Measurements from ENCODE around the gene PRPF19. TPM values are rescaled to one million over a fixed set of nuclear protein-coding genes. Genes with fewer than 3 reads are reported as not detected.

PRPF19 gene
- 32.6 TPM for total RNA-seq
- 10 to 100 TPM; 61.8 to 94.5 (median 73.8) TPM for polyA plus RNA-seq (ENCODE audit: insufficient read depth in 1 of 8, insufficient read length in 8 of 8, low replicate concordance in 1 of 8)
- long read RNA-seq, donor 1, transcript PRPF19-201 (16 exons, 2,157 nt): major isoform, 6 of 6 reads
- long read RNA-seq, donor 1, partial matches to known transcripts: 0 of 6 reads
- long read RNA-seq, donor 1, other reads (novel, unspliced or antisense): 0 of 6 reads
- long read RNA-seq, donor 2, partial matches to known transcripts: 0 of 1 reads
- long read RNA-seq, donor 2, other reads (novel, unspliced or antisense): 0 of 1 reads
- long read RNA-seq, donor 3, transcript PRPF19-201 (16 exons, 2,157 nt): major isoform, 12 of 12 reads
- long read RNA-seq, donor 3, partial matches to known transcripts: 0 of 12 reads
- long read RNA-seq, donor 3, other reads (novel, unspliced or antisense): 0 of 12 reads
- long read RNA-seq, donor 4, transcript PRPF19-201 (16 exons, 2,157 nt): major isoform, 8 of 13 reads
- long read RNA-seq, donor 4, partial matches to known transcripts: 5 of 13 reads
- long read RNA-seq, donor 4, other reads (novel, unspliced or antisense): 0 of 13 reads
- long read RNA-seq, donor 5, transcript PRPF19-201 (16 exons, 2,157 nt): major isoform, 18 of 35 reads
- long read RNA-seq, donor 5, partial matches to known transcripts: 17 of 35 reads
- long read RNA-seq, donor 5, other reads (novel, unspliced or antisense): 0 of 35 reads
- long read RNA-seq, donor 6, transcript PRPF19-201 (16 exons, 2,157 nt): major isoform, 17 of 23 reads
- long read RNA-seq, donor 6, partial matches to known transcripts: 6 of 23 reads
- long read RNA-seq, donor 6, other reads (novel, unspliced or antisense): 0 of 23 reads
- long read RNA-seq, donor 7, transcript PRPF19-201 (16 exons, 2,157 nt): major isoform, 5 of 11 reads
- long read RNA-seq, donor 7, partial matches to known transcripts: 6 of 11 reads
- long read RNA-seq, donor 7, other reads (novel, unspliced or antisense): 0 of 11 reads
- long read RNA-seq, donor 8, transcript PRPF19-201 (16 exons, 2,157 nt): major isoform, 9 of 9 reads
- long read RNA-seq, donor 8, partial matches to known transcripts: 0 of 9 reads
- long read RNA-seq, donor 8, other reads (novel, unspliced or antisense): 0 of 9 reads
- long read RNA-seq, donor 9, transcript PRPF19-201 (16 exons, 2,157 nt): major isoform, 10 of 21 reads
- long read RNA-seq, donor 9, partial matches to known transcripts: 11 of 21 reads
- long read RNA-seq, donor 9, other reads (novel, unspliced or antisense): 0 of 21 reads
- long read RNA-seq, donor 10, transcript PRPF19-201 (16 exons, 2,157 nt): major isoform, 8 of 35 reads
- long read RNA-seq, donor 10, partial matches to known transcripts: 27 of 35 reads
- long read RNA-seq, donor 10, other reads (novel, unspliced or antisense): 0 of 35 reads
- long read RNA-seq, donor 11, transcript PRPF19-201 (16 exons, 2,157 nt): major isoform, 9 of 15 reads
- long read RNA-seq, donor 11, partial matches to known transcripts: 6 of 15 reads
- long read RNA-seq, donor 11, other reads (novel, unspliced or antisense): 0 of 15 reads

- H3K27ac ChIP-seq (ENCODE audit: low read length): peak within 1 kb of the TSS; percentile 89
- no peaks in the 10 kb centered on the region for H3K9me3 ChIP-seq (replicated peaks; ENCODE audit: control insufficient read depth, low read depth, low read length)
- H3K27me3 ChIP-seq (ENCODE audit: control insufficient read depth, insufficient read depth, low read length): peaks cover 3% of the 10 kb centered on the region
- WGBS (ENCODE audit: insufficient coverage): under 1% methylated on average over 72 of the region's 75 CpGs
- H3K4me1 ChIP-seq (ENCODE audit: control insufficient read depth, insufficient read depth, low read length): peaks cover 19% of the 10 kb centered on the region
- DNase-seq: peak; percentile 99
- H3K4me3 ChIP-seq (ENCODE audit: low read length): peak within 1 kb of the TSS; percentile 89
- peaks cover 29% of the 10 kb centered on the region for H3K36me3 ChIP-seq (ENCODE audit: control insufficient read depth, insufficient read depth, low read length)
These were observed at the start of gene PRPF19 for GRCh38 chr11:60906132-60906972. Gene PRPF19 (minus strand): TSS chr11:60906585. CDS start chr11:60906382, 203 bp downstream.

DNA sequence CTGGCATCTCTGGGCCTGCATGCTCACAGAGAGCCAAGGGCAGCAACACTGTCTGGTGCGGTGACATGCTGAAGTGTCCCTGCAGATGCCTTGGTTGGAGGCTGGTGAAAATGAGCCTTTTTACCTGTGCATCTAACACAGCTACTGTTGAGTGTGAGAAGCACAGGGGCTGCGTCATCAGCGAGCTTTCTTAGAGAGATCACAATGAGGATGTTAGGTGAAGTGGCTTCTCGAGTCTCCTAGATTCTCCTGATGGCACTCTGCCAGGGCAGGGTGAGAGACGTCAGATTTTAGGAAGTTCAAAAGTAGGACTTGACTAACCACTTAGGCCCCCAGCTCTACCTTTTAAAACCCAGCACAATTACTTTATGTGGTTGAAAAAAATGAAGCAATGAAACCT is 49.2 kb upstream of the PRPF19 start:
- 61% methylated on average over 3 of the region's 5 CpGs for WGBS (ENCODE audit: insufficient coverage)
- Histone ChIP-seq H3K27me3 (ENCODE audit: control insufficient read depth, insufficient read depth, low read length) (peaks cover 8% of the 10 kb centered on the region), H3K9me3 (replicated peaks; ENCODE audit: control insufficient read depth, low read depth, low read length) (no peaks in the 10 kb centered on the region), H3K4me1 (ENCODE audit: control insufficient read depth, insufficient read depth, low read length) (peaks cover 23% of the 10 kb centered on the region), H3K36me3 (ENCODE audit: control insufficient read depth, insufficient read depth, low read length) (no peaks in the 10 kb centered on the region), H3K27ac (ENCODE audit: low read length) (no peak overlapping the region), H3K4me3 (ENCODE audit: low read length) (no peak overlapping the region)
- no peak for DNase-seq

DNA sequence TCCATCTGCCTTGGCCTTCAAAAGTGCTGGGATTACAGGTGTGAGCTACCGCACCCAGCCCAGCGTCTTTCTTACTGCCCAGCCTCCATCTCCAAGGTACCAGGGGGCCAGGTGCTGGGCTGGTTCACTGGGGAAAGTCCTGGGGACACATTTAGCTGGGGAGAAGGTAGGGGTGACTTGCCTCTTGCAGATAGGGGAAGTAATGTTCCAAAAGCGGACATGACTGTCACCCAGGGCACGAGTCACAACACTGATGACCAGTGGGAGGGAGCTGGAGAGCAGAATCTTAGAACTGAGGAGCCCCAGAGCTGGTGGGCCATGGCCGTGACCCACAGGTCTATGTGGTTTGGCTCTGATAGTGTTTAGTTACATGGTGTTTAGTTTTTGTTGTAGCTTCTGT is 48.0 kb upstream of the PRPF19 start:
- Histone ChIP-seq H3K27me3 (ENCODE audit: control insufficient read depth, insufficient read depth, low read length) (peaks cover 9% of the 10 kb centered on the region), H3K27ac (ENCODE audit: low read length) (no peak overlapping the region), H3K36me3 (ENCODE audit: control insufficient read depth, insufficient read depth, low read length) (no peaks in the 10 kb centered on the region), H3K9me3 (replicated peaks; ENCODE audit: control insufficient read depth, low read depth, low read length) (no peaks in the 10 kb centered on the region), H3K4me1 (ENCODE audit: control insufficient read depth, insufficient read depth, low read length) (peaks cover 27% of the 10 kb centered on the region), H3K4me3 (ENCODE audit: low read length) (no peak overlapping the region)
- no peak for DNase-seq
- WGBS (ENCODE audit: insufficient coverage): 60% methylated on average over 2 of the region's 5 CpGs

GRCh38 chr11:60953781-60954180 is 47.4 kb upstream of the PRPF19 start:
- no peaks in the 10 kb centered on the region for H3K9me3 ChIP-seq (replicated peaks; ENCODE audit: control insufficient read depth, low read depth, low read length)
- no peak for DNase-seq
- peaks cover 27% of the 10 kb centered on the region for H3K4me1 ChIP-seq (ENCODE audit: control insufficient read depth, insufficient read depth, low read length)
- 81% methylated on average over 2 of the region's 6 CpGs for WGBS (ENCODE audit: insufficient coverage)
- no peaks in the 10 kb centered on the region for H3K36me3 ChIP-seq (ENCODE audit: control insufficient read depth, insufficient read depth, low read length)
- no peak overlapping the region for H3K4me3 ChIP-seq (ENCODE audit: low read length)
- H3K27ac ChIP-seq (ENCODE audit: low read length): no peak overlapping the region
- H3K27me3 ChIP-seq (ENCODE audit: control insufficient read depth, insufficient read depth, low read length): peaks cover 9% of the 10 kb centered on the region

DNA sequence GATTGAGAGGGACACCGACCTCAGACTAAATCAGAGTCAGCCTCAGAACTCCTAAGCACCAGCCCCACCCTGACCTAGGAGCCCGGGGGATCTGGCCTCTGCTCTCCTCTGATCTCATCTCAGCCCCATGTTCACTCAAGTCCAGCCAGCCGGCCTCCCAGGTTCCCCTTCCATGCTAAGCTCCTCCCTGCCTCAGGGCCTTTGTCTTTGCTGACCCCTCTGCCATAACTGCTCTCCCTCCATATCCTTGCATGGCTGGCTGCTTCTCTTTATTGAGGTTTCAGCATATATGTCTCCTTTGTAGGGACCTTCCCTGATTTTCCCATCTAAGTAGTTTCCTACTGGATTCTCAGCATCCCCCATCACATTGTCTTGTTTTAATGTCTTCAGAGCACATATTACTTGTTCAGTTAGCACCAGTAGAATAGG is 46.4 kb upstream of the PRPF19 start:
- no peaks in the 10 kb centered on the region for H3K9me3 ChIP-seq (replicated peaks; ENCODE audit: control insufficient read depth, low read depth, low read length)
- peaks cover 9% of the 10 kb centered on the region for H3K27me3 ChIP-seq (ENCODE audit: control insufficient read depth, insufficient read depth, low read length)
- peak overlapping the region; percentile 86 for H3K27ac ChIP-seq (ENCODE audit: low read length)
- WGBS (ENCODE audit: insufficient coverage): 46% methylated on average over 3 of the region's 3 CpGs
- H3K4me3 ChIP-seq (ENCODE audit: low read length): peak overlapping the region; percentile 41
- peak; percentile 29 for DNase-seq
- peaks cover 32% of the 10 kb centered on the region for H3K4me1 ChIP-seq (ENCODE audit: control insufficient read depth, insufficient read depth, low read length)
- H3K36me3 ChIP-seq (ENCODE audit: control insufficient read depth, insufficient read depth, low read length): no peaks in the 10 kb centered on the region

DNA sequence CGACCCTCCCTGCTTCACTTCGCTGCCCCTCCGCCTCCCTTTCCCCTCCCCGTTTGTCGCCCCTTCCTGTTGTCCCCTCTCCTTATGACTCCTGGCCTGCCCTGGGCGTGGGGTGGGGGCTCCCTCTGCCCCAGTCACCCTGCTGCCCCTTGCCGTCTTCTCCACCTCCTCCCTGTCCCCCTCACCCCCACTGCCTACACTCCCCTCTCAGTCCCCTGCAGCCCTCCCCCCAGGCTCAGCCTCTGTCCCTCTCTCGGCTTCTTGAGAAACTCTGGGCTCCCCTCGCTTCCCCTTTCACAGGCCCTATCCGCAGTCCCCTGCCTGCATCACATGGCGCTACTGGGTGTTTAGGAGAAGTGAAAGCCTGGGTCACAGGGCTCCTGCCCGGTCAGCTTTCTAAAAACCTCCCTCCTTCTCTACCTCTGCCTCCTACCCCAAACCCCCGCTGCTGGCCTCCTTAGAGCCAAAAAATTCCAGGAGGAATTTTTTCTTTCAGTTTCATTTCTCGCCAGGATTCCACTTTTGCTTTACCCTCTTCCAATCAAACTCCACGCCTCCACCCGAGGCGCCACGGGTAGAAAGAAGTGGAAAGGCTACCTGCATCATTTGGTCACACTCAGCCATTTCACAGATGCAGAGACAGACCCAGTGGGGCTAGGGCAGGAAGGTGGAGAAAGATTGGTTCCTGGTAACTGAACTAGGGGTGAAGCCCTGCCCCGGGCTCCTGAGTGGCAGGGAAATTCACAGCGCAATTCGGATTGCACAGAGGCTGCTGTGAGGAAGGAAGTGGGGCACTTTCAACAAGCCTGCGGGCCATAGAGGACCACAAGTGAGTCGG is 45.7 kb upstream of the PRPF19 start, which contains the start of gene SLC15A3:
Gene SLC15A3 (minus strand): TSS at position 273 of the 838 bp plus-strand sequence. CDS start 625 bp downstream, outside the sequence.
- Histone ChIP-seq H3K27me3 (ENCODE audit: control insufficient read depth, insufficient read depth, low read length) (peaks cover 9% of the 10 kb centered on the region), H3K9me3 (replicated peaks; ENCODE audit: control insufficient read depth, low read depth, low read length) (no peaks in the 10 kb centered on the region), H3K4me3 (ENCODE audit: low read length) (peak within 1 kb of the TSS; percentile 42), H3K27ac (ENCODE audit: low read length) (peak within 1 kb of the TSS; percentile 86), H3K4me1 (ENCODE audit: control insufficient read depth, insufficient read depth, low read length) (peaks cover 37% of the 10 kb centered on the region), H3K36me3 (ENCODE audit: control insufficient read depth, insufficient read depth, low read length) (no peaks in the 10 kb centered on the region)
- 18% methylated on average over 13 of the region's 23 CpGs for WGBS (ENCODE audit: insufficient coverage)
- DNase-seq: peak; percentile 85

DNA sequence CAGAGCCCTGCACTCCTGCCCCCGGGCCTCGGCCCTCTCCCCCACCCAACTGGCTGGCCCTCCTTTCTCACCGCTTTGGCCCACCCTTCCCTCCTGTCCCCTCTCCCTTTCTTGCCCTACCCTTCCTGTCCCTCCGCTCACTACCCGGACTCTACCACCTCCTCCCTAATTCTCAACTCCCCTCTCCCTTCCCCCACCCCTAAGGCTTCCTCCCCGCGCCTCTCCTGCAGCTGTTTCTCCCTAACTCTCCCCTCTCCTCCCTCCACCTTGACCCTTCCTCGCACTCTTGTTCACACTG is 45.2 kb upstream of the PRPF19 start:
- H3K27me3 ChIP-seq (ENCODE audit: control insufficient read depth, insufficient read depth, low read length): peaks cover 9% of the 10 kb centered on the region
- H3K9me3 ChIP-seq (replicated peaks; ENCODE audit: control insufficient read depth, low read depth, low read length): no peaks in the 10 kb centered on the region
- peak overlapping the region; percentile 86 for H3K27ac ChIP-seq (ENCODE audit: low read length)
- H3K36me3 ChIP-seq (ENCODE audit: control insufficient read depth, insufficient read depth, low read length): peaks cover under 1% of the 10 kb centered on the region
- H3K4me1 ChIP-seq (ENCODE audit: control insufficient read depth, insufficient read depth, low read length): peaks cover 39% of the 10 kb centered on the region
- peak overlapping the region; percentile 41 for H3K4me3 ChIP-seq (ENCODE audit: low read length)
- peak; percentile 27 for DNase-seq
- 11% methylated on average over 8 of the region's 8 CpGs for WGBS (ENCODE audit: insufficient coverage)

GRCh38 chr11:60950933-60951605 is 44.7 kb upstream of the PRPF19 start:
- Histone ChIP-seq H3K4me3 (ENCODE audit: low read length) (peak overlapping the region; percentile 42), H3K4me1 (ENCODE audit: control insufficient read depth, insufficient read depth, low read length) (peaks cover 42% of the 10 kb centered on the region), H3K27me3 (ENCODE audit: control insufficient read depth, insufficient read depth, low read length) (peaks cover 10% of the 10 kb centered on the region), H3K36me3 (ENCODE audit: control insufficient read depth, insufficient read depth, low read length) (peaks cover 4% of the 10 kb centered on the region), H3K27ac (ENCODE audit: low read length) (peak overlapping the region; percentile 10), H3K9me3 (replicated peaks; ENCODE audit: control insufficient read depth, low read depth, low read length) (no peaks in the 10 kb centered on the region)
- 8% methylated on average over 82 of the region's 86 CpGs for WGBS (ENCODE audit: insufficient coverage)
- peak; percentile 51 for DNase-seq
